Stimulated activated CD4-positive, alpha-beta T cell treated with anti-CD3 and anti-CD28 coated beads, Interleukin-15, amount 100 ng/mL, for 48 hours (primary cell): ENCODE measurements around the gene MROH2A.

Source experiments
- DNase-seq, 2 donors: peaks; one replicate each; pipeline ENCODE4 v3.0.0-alpha.2; 2020; ENCODE audit warnings: low read depth in 2 of 2

Gene MROH2A

DNA sequence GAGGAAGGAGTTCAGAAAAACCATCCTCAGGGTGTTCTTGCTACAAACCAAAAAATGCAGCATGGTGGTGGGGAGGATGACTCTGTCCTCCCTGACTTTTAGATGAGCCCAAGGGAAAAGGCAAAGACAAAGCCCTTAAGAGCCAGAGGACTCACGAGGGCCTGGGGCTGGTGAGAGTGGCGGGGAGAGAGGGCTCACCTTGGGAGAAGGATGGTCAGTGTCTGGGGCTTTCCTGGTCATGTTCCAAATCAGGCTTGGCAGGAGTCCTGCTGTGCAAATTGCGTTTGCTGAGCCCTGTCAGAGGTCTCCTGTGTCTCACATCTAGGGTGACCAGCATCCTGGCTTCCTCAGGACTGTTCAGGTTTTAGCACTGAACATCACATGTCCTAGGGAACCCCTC is 13.4 kb upstream of the MROH2A start:
- DNase-seq, result no peak

DNA sequence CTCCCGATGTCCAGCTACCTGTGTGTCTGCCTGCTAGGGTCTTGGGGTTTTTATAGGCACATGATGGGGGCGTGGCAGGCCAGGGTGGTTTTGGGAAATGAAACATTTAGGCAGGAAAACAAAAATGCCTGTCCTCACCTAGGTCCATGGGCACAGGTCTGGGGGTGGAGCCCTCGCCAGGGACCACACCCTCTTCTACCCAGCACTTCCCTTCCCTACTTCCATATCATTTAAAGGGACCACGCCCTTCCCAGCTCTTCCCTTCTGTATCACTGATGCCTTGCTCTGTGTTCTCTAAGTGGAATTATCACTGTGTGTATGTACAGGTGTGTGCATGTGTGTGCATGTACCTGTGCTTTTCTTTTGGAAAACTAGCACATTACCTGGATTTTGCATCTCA is 11.7 kb upstream of the MROH2A start:
- no peak for DNase-seq

DNA sequence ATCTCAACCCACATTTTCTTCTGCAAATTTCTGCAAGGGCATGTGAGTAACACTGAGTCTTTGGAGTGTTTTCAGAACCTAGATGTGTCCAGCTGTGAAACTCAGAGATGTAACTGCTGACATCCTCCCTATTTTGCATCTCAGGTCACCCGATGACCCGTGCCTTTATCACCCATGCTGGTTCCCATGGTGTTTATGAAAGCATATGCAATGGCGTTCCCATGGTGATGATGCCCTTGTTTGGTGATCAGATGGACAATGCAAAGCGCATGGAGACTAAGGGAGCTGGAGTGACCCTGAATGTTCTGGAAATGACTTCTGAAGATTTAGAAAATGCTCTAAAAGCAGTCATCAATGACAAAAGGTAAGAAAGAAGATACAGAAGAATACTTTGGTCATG is 10.1 kb upstream of the MROH2A start:
- DNase-seq, result no peak

DNA sequence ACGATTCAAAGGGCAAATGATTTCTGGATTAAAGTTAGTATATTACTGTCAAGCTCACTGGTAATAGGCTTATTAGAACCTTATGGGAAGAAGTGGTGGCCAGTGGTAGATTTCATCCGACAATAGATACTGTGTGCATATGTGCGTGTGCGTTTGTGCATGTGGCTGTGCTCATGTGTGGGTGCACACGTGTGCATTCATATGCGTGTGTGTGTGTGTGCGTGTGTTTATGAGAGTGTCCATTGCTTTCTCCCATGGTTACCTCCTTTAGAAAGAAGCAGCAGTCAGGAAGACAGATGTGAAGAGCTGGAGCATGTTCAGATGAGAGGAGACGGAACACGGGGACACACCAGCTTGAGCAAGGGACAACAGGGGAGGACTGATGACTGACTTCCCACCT is 8.9 kb upstream of the MROH2A start:
- DNase-seq, result no peak

DNA sequence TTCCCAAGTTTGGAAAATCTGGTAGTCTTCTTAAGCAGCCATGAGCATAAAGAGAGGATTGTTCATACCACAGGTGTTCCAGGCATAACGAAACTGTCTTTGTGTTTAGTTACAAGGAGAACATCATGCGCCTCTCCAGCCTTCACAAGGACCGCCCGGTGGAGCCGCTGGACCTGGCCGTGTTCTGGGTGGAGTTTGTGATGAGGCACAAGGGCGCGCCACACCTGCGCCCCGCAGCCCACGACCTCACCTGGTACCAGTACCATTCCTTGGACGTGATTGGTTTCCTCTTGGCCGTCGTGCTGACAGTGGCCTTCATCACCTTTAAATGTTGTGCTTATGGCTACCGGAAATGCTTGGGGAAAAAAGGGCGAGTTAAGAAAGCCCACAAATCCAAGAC is 6.0 kb upstream of the MROH2A start:
- DNase-seq, result no peak

DNA sequence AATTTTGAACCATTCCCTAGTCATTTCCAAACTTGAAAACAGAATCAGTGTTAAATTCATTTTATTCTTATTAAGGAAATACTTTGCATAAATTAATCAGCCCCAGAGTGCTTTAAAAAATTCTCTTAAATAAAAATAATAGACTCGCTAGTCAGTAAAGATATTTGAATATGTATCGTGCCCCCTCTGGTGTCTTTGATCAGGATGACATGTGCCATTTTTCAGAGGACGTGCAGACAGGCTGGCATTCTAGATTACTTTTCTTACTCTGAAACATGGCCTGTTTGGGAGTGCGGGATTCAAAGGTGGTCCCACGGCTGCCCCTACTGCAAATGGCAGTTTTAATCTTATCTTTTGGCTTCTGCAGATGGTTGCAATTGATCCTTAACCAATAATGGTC is 5.5 kb upstream of the MROH2A start:
- DNase-seq, result no peak

DNA sequence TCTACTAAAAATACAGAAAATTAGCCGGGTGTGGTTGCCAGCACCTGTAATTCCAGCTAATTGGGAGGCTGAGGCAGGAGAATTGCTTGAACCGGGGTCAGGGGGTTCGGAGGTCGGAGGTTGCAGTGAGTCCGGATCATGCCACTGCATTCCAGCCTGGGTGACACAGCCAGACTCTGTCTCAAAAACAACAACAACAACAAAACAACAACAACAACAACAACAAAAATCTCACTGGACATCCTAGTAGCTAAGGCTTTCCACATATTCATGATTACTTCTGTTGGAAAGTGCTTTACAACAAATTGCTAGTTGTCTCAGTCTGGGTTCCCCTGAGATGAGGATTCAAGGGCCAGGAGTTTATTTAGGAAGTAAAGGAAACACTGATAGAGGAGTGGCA is 4.3 kb upstream of the MROH2A start:
- no peak for DNase-seq

DNA sequence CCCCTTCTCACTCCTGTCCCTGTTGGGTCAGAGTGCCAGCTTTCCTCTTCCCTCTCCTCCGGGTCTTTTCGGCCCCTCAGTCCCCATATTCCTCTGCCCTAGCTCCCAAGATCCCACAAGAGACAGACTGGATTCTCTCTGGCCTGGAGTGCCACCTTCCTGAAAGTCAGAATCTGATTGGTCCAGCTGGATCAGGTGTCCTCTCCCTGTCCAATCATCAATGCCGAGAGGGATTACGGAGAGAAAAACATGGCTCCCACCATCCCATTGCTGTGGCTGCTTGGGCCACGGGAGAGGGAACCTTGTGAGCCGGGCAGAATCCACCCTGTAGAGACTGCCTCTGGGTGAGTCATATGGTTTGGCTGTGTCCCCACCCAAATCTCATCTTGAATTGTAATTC is 2.7 kb upstream of the MROH2A start:
- no peak for DNase-seq

DNA sequence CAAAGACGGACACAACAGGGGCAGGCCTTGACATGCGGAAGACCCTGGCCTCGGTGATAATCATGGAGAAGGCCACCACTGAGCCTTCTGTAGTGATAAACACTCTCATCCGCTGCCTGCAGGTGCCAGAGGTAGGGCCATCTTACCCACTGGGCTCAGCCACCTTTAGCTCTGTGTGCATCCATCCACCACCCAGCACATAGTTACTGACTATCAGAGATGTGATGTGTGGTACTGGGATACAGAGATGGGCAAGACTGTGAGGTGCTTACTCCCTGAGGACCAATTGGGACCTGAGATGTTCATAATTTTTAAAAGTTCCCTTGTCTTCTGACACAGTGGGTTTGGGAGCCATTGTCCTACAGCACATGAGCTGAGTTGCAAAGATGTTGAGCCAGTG is 1.6 kb downstream of the MROH2A start:
- no peak for DNase-seq

DNA sequence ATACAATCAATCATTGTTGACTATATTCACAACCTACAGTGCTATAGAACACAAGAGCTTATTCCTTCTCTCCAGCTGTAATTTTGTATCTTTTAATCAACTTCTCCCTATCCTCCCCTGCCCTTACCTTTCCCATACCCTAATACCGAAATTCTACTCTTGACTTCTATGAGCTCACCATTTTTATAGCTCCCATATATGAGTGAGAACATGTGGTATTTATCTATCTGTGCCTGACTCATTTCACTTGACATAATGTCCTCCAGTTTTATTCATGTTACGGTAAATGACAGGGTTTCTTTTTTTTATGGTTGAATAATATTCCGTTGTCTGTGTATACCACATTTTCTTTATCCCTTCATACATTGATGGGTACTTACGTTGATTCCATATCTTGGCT is 2.6 kb downstream of the MROH2A start:
- no peak for DNase-seq

DNA sequence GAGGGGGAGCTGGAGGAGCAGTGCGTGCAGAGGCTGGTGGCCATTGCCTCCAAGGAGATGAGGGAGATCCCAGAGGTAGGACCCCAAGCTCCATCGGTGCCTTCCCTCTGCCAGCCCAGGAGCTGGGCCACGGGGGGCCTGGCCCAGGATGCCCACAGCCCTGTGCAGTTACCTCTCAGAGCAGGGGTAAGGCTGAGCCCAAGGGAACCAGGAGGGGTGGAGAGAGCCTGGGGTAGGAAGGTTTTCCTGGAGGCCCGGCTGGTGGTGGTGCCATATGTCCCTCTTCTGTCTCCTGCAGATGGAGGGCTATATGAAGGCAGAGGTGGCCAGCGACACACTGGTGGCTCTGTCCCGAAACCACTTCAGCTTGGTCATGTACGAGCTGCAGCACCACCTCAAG is 11.4 kb downstream of the MROH2A start:
- no peak for DNase-seq

DNA sequence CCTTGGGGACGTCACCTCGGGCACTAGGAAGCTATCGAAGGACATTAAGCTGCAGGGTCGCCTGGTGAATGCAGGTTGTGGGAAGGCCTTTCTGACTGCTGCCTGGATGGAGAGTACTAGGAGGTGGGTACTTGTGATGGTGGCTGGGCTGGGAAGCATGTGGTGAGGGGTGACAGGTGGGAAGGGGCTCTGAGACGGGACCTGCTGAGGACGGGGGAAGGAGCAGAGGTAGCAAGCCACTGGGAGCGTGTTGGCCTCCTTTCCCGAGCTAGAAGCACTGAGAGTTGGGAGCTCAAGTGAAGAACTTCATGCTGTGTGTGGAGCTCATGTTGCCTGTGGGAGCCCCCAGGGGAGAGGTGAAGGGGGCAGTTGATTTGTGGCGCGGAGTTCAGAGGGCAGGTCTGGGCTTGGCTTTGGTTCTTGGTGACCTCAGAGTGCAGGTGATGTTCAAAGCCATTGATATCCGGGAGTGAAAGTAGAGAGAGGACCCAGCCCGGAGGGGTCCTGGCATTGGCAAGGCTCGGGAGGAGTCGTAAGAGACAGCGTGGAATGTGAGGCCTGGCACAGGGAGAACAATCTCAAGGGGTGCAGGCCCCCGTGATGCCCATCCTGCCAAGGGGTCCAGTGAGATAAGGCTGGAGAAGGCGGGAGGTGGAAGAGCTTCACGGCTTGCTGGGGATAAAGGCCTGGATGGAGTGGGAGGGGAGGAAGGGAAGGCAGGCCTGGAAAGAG is 13.2 kb downstream of the MROH2A start:
- DNase-seq, result no peak

DNA sequence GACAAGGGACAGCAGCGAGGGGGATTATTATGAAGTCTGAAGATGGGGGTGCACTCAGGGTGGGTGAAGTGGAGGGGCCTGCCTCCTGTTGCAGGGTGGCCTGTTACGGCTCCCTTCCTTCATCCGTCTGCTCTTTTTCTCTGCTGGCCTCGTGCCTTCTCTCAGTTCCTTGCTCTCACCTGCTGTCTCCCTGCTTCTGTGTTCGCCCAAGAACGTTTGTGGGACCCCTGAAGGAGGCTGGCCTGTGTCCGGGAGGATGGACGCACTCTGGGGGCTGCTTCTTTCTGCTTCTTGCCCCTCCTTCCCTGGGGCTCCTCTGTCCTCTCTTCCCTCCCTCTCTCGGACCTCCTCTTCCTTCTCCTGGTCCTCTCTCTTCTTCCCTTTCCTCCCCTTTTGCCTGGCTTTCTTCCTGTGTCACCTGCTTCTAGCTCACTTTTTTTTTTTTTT is 13.8 kb downstream of the MROH2A start:
- DNase-seq, result no peak

DNA sequence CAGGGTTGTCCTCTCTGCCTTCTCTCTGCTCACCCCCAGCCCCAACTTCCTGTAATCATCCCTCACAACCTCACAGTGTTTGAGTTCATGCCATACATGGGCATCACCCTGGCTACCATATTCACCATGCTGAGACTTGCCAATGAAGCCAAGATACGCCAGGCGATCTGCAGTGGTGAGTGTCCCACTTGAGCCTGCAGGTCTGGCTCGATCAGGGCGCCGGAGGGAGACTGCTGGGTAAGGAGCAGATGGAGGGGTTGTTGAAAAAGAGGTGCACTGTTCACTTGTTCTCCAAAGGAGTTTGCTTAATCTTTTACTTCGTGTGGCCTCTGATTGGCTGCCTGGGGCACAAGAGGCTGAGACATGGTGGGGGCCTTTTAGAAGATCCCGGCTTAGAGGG is 14.6 kb downstream of the MROH2A start:
- DNase-seq, result no peak

DNA sequence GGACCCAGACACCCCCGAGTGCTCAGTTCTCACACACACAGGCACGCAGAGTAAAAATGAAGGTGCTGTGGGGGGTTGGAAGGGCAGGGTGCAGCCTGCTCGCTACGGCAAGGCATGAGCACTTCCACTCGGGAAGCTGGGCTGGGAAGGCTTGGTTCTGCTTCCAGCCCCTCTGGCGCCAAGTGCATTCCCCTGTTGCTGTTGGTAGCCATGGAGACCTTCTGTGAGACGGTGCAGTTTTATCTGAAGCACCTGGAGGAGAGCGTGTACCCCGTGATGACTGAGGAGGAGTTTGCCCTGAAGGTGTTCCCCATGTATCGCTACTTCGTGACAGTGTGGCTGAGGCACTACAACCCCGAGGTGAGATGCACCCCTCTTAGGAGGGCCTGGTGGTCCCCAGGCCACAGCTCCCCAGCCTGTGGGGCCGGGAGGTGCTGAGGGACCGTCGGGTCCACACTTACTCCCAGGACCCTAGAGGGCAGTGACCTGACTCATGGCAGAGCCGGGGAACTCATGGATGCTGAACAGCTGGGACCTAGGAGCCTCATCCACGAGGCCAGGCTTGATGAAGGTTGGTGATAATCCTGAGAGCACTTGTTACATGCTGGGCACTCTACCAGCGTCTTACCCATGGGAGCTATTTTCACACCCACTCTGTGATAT is 15.5 kb downstream of the MROH2A start:
- DNase-seq, result no peak

DNA sequence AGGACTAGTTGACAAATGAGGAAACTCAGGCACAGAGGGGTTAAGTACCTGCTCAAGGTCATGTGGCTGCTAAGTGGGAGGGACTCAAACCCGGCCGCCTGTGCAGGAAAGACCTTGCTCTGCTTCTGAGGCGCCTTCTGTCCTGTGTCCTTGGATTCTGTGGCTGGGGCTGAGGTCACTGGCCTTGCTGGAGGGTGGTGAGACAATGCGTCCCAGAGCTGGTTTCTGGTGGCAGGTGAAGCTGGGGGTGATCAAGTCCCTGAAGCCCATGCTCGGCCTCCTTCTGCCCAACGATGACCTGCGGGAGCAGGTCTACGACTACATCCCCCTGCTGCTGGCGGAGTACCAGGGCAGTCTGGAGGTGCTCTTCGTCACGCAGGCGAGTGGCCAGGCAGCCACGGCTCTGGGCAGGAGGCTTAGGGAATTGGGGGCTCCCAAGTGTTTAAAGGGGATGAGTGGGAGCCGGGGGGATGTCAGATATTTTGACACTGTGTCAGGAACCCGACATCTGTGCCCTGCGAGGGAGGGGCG is 16.1 kb downstream of the MROH2A start:
- no peak for DNase-seq

DNA sequence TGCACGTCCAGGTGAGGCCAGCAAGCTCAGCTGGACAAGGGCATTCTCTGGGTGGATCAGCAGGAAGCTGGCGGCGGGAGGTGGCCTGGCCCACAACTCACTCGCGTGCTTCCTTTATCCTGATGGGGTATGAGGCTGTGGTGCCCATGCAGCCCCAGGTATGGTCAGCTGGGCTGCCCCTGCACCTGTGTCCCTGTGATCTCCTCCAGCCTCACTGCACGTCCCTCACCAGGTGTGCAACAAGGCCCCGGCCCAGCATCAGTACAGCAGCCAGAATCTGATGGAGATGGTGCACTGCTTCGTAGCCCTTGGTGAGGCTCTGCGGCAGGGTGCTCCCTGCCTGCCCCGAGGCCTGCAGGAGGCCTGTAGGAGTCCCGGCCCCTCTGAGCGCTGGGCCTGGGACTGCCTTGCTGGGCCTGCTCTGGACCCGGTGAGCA is 17.6 kb downstream of the MROH2A start:
- no peak for DNase-seq

DNA sequence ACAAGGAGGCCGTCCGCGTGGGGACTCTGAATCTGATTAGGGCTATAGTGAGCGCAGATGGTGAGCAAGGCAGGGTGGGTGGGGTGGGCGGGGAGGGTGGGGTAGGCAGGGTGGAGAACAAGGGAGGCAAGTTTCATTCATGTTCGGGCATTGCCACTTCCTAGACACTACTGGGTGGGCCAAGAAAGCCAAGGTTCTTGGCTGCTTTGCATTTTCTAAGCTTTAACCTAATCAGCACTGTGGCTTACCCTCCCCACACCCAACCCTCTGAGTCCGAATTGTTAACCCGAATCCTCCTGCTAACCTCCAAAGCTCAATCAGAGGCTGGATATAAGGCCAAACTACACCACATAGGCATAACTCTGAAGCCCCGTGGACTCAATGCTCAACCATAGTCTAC is 18.1 kb downstream of the MROH2A start:
- DNase-seq, result no peak

DNA sequence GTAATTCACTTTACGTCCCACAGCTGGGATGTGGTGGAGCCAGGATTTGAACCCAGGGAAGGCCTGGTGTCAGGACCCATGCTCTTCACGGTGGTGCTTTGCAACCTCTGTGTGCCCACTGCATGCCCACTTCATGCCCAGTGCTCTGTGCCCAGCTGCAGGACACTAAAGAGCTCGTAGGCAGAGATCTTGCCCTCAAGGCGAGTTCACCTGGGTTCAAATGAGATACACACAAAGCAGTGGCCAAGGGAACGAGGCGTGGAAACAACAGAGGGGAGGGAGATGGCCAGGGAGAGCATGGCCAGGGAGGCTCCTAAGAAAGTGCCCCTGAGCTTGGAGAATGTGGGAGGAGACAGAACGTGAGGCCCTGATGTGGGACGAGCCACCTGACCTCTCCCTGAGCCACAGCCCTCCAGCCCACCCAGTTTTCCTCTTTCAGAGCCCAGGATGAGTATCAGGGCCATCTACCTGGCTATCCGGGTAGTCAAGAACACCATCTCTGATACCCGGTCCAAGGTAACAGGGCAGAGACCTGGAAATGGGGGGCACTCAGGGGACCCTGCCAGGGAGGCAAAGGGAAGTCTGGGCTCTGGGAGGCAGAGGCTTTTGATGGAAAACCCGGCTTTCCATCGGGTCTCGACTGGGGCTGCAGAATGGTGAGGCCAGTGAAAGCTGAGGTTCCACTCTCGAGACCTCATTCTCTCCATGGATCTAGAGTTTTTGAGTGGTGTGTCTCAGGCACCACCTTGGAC is 20.4 kb downstream of the MROH2A start:
- no peak for DNase-seq

DNA sequence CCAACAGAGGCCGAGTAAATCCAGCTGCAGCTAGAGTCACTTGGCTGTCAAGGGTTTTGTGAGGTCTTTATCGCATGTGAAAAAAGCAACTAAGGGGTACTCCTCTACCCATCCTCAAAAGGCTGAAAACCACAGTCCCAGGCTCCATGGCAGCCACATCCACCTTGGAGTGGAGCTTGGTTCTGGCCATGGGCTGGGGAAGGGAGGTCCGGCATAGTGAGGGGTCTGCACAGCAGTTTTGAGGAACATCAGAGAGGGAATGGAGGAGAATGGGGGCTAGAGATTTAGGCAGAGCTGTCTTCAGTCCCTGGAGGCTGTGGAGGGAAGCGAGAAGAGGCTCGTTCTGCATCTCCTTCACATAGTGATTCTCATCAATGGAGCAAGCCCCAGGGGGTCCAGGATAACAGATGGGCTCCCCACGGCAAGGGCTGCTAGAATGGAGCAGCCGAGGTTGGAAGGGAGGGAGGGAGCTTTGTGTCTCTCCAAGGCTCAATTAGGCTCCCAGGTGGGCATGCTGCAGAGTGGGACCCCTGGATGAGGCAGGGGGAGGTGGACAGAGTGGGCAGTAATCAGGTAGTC is 21.0 kb downstream of the MROH2A start:
- DNase-seq, result no peak

DNA sequence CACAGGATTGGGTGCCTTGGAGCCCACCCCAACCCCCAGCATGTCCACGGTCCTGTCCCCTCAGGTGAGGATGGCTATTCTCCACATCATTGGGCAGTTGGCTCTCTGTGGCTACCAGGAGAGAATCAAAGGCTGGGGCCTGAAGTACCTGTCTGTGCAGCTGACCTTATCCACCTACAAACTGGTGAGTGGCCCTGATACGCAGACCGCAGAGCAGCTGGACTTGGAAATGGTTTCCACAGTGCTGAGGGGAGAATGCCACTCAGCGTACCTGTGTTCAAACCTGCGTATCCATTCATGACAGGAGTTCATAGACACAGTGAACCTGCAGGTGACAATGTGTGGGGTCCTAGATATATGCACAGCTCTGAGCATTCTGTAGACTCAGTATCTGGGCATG is 21.6 kb downstream of the MROH2A start:
- DNase-seq, result no peak

DNA sequence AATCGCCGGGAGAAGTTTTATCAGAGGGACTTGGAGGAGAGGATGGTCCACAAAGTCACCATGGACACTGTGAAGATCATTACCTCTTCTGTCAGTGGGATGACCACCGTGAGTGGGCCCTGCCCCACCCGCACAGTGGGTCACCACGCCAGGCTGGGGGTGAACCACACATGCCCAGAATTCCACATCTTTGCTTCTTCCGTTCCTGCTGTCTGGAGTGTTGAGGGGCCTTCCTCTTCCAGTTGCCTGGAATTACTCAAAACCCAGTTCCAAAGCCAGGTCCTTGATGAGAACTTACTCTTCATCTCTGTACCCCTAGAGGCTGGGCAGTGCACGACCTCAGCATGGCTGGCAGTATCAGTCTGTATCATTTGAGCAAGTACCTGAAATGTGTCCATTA is 22.1 kb downstream of the MROH2A start:
- DNase-seq, result no peak
